ENCODE results near the gene CSMD2.

CSMD2 gene

DNA sequence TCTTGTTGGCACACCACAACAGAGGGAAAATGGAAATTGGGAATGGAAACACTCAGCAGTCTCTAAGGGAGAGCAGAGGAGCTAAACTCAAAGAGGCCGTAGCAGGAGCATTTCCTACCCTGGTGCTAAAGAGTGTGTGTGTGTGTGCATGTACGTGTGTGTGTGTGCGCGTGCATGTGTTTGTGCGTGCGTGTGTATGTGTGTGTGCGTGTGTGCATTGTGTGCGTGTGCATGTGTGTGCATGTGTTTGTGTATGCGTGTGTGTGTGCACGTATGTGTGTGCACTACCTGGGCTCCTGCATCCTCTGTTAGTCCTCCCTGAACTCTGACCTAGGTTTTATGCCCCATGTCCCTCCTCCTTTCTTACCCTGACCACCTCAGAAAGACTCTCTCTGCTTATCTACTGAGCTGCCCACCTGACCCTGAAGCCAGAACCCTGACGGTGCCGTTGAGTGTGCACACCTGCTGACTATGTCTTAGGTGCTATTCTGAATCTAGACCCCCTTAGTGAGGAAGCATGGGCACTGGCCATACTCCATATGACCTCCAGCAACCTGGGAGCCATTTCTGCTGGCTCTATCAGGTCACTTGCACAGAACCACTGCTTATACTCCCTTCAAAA lies 458.3 kb downstream of the CSMD2 start:
- DNase-seq: no peak

DNA sequence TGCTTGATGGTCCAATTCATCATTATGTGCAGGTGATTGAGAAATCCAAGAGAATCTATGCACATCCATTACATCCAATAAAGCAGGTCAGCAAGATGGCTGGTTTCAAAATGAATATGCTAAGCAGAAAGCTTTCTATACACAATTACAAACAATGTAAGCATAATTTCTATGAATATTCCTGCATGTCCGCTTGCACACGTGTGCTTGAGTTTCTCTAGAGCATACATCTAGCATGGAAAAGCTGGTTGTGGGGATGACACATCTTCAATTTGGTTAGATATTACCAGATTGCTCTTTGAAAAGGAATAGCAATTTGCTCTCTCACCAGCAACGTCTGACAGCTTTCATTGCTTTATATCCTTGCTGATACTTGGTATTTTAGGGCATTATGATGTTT lies 461.6 kb downstream of the CSMD2 start:
- no peak for DNase-seq

DNA sequence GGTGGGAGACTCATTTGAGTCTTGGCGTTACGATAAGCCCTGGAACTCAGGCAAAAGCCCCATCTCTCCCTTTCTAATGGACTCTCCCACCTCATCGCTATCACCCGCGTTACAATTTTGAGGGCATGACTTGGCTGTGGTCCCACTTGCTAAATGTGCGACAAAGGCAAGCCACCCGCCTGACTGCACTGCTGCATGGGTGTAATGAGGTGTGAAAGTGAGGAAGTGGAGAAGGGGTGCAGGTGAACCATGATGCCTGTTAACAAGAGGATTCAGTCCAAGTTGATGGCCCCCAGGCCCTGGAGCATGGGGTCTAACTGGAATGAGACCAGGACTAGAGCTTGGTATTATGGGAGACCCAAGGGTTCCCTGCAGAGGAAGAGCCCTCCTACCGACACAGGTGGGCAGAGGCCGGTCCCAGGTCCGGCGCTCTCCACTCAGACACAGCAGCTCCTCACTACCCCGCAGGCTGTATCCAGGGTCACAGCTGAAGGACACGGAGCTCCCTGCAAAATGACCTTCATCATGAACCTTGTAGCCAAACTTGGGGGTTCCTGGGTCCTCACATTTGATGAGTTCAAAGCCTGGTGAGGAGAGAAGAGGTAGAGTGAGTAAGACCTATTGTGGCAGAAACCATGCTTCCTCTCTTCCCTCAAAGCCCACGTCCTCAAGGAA lies 466.5 kb downstream of the CSMD2 start:
- peak; percentile 55 for DNase-seq

DNA sequence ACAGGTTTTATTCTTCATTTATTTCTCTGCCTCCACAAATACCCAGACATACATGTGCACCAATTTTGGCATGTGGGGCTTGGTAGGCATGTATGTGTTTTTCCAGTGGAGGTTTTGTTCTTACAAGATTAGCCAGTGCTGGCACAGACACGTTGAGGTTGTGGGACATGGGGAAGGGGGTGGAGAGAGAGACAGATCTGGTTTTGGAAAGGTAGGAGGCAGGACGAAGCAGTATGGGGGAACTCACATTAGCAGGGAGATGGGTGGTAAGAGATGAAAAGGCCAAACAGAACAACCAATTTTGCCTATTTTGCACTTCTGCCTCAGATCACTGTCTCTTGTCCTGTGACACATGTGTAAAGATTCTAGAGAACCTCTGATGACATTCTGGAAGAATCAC lies 467.2 kb downstream of the CSMD2 start:
- no peak for DNase-seq

DNA sequence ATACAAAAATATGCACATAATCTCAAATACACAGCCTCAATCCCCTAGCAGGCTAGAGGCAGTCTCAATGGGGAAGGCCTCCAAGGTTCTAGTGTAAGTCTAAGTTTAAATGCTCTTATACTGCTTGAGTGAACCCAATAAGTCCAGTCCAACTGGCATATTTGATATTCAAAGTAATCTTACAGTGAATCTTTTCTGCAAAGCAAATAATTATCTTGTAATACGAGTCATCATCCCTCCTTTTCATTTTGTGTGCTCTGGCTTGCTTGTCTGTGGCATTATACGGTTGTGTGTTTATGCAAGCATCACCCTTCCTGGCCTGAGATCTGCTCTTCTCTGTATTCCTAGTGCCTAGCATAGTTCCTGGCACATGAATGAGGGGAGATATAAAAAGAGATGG lies 468.1 kb downstream of the CSMD2 start:
- DNase-seq: no peak

DNA sequence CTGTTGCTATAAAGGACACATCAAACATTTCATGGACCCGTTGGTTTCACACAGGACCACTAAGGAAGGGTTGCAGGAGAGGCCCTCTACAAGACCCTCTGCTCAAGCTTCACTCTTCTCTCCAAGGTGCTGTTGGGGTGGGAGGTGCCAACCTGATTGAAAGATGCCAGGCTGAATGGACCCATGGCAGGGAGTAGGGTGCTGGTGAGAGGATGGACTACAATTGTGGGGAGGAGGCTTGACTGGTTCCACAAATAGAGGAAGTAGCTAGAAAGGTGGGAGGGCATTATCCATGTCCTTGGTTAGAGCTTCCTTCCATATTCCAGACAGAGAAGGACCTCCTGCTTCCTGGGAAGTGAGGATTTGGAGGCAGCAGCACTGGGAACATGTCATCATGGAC lies 468.7 kb downstream of the CSMD2 start:
- DNase-seq: no peak

DNA sequence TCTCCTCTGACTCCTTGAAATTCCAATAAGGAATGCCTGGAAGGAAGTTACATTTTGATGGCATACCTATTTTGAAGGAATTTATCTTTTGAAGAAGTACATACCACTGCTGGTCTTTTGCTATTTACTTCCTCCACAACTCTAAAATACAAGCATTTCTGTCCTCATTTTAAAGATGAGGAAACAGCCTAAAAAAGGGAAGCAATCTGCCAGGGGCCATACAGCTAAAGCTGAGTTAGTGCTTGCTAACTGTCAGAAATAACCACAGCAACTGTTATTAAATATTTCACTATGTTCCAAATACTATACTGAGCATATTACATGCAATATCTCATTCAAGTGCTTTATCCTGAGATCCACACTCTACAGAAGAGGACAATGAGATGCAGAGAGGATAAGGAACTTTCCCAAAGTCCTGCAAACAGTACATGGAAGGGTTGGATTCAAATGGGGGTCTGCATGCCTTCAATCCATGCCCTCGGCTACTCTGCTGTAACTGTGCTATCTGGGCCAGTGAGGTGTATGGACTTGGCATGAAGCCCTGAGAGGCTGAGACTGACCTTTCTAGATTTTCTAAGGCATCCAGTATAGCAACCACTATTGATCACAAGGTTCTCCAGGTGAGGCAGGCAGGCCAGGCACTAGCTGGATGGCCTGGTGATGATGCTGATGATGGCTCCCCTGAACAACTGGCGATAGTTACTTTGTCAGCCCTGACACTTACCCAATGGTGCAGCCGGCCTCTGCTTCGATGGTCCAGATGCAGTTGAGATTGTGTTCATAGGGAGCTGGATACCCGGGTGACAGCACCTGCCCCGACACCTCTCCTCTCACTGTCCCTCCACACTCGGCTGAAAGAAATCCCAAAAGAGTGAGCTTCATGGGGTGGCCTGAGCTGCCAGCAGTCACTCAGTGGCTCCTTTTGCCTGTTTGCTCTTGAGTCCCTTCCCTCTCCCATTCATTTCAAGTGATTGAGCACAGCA lies 472.5 kb downstream of the CSMD2 start:
- no peak for DNase-seq

DNA sequence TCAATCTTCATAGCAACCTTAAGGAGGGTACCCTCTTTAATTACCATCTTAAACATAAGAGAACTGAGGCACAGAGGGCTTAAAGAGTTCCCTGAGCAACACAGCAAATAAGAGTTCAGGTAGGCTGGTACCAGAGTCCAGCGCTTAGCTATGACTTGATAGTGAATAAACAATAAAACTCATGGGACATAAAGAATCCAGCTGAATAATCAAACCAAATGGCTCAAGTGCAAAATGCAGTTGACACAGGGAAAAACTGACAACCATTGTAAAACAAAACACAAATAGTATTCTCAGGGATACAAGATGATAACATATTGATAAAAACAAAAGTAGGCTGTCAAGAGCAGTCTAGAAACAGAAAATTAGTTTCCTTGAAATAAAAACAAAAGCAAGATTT lies 478.0 kb downstream of the CSMD2 start:
- DNase-seq: no peak

DNA sequence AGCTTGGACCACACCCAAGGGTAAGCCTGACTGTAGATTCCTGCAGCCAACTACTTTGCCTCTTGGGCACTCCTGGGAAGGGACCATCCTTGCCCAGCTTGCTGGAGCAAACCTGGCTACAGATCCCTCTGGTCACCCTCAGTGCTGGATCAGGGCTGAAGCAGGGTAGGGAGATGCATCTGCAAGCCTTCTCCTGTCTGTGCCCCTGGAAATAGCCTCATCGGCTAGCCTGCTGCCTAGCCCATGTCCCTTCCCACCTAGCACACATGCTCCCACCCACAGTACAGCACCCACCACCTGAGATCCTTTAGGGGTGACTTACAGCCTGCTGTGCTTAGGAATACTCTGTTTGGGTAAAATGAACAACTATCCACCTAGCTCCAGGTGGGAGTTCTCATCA lies 478.5 kb downstream of the CSMD2 start:
- no peak for DNase-seq

DNA sequence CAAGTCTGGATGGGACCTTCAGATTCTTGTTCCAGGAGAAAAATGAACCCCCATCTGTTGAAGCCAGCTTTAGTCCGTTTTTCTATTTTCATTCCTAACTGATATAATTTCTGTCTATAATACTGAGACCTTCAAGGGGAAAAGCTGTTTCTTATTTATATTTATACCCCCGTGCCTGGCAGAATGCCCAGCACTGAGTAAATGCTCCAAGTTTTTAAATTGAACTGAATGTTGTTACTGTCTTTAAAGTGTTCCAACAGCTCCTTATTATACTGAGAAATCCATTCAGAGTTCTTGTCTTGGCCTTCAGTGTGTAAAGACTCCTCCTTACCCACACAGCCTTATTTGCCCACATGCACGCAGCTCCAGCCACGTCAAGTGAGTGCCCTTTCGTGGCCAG lies 479.8 kb downstream of the CSMD2 start:
- no peak for DNase-seq

DNA sequence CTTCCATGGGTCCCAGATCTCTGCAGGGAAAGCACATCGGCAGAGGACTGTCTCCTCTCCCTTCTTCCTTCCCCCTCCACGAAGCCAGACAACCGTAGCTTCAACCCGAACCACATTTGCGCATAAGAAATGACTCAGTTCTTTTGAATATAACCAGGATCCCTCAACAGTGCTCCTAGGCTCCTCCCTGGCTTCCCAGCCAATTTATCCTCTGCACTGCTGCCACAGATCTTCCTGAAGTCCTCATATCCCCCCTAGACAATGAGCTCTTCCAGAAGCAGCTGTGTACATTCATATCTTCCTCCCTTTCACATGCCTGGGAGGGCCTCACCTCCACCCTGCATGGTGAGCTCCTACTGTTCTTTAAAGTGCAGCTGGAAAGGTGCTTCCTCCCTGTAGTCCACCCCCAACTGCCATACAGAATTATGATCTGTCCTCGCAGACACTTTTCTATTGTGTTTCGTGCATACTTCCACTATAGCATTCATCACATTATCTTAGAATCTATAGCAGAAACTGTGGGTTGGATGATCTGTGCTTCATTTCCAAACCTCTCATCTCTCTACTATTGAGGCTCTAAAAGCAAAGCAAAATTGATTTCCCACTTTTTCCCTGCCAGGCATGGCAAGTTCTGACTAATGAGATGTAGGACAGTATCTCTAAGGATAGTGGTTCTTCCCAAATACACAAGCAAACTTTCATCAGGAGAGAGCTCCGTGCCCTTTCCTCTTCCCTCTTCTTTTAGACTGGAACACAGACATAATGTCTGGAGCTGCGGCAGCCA lies 480.4 kb downstream of the CSMD2 start:
- DNase-seq: peak; percentile 42

DNA sequence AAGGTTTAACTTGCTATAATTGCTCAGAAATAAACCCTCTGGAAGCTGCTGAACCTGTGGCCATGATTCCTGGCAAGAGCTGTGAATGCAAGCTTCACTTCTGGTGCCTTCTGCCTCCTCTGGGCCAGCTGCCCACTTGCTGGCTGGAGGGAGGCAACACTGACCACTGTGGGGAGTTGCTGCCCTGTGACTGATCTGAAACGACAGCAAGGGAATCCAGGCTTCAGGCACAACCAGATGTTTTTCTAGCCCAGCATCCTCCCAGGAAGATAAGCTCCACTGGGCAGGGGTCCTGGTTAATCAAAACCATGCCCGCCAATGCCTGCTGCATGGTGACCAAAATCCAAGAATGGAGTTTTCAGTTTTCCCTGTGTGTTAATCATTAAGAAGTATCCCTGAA lies 481.1 kb downstream of the CSMD2 start:
- DNase-seq: no peak

DNA sequence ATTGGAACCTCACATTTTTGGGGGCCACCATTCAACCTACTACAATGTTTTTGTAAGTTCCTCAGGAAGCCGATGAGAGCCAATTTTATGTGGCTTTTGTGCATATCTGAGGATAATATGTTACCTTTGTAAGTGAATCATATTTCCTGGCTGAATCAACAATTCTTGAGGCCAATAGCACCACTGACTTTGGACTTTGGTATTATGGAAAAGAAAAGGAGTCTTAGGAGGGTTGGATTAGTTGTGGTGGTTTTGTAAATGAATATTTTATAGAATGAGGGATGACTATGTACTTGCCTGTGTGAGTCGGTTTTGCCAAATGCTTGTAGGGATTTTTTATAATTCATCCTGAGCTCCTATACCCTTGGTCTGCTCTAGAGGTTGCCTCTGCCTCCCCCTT lies 482.7 kb downstream of the CSMD2 start:
- no peak for DNase-seq

DNA sequence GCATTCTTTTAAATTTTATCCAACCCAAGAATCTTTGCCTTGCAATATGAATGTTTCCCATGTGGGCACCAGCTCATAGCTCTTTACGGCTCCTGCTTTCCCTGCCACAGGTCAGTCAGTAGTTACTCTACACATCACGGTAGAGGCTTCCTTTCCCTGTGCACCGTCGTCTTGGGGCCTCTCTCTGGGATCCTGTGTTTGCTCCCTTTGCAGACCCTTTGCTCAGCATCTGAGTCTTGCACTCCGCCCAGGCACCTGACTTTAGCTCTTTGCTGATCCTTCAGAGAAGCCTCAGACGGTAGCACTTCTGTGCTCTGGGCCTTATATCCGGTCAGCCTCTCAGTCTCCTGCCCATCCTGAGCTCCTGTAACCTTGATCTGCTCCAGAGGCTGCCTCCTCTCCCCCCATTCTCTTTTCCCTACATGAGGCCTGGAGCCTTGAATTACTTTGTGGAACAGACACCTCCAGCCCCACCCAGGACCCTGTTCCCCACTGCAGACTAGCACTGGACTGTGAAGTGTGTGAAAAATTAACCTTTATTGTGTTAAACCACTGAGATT lies 484.7 kb downstream of the CSMD2 start:
- no peak for DNase-seq

DNA sequence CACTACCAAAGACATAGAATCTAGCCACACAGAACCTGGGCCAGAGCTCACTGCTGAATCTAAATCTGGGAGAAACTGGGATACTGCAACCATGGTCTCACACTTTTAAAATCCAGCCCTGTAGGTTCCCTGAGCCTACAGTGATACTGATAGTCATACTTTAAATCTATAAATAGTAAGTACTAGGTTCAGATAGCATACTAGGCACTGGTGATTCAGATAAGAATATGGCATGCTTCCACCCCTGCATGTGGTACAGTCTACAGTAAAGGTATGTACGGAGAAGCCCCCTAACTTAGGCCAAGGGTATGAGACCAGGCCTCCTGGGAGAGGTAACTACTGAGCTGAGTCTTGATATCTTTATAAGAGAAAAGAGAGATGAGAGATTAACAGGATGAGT lies 494.5 kb downstream of the CSMD2 start:
- DNase-seq: no peak

DNA sequence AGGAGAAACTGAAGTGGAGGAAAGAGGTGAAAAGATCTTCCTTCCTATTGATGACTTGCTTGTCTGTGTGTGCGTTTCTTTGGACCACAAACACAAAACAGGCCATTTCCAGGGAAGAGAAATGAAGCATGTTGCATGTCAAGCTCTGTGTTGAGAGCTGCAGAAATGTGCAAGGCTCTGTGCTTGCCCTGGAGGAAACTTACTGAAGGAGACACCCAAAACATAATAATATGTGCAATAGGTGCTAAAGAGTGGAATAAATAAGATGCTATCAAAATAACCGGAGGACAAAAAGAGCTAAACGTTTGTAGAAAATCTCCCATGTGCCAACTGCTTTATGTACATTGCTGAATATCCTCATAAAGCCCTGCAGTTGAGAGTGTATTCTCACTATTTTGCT lies 496.3 kb downstream of the CSMD2 start:
- DNase-seq: no peak

DNA sequence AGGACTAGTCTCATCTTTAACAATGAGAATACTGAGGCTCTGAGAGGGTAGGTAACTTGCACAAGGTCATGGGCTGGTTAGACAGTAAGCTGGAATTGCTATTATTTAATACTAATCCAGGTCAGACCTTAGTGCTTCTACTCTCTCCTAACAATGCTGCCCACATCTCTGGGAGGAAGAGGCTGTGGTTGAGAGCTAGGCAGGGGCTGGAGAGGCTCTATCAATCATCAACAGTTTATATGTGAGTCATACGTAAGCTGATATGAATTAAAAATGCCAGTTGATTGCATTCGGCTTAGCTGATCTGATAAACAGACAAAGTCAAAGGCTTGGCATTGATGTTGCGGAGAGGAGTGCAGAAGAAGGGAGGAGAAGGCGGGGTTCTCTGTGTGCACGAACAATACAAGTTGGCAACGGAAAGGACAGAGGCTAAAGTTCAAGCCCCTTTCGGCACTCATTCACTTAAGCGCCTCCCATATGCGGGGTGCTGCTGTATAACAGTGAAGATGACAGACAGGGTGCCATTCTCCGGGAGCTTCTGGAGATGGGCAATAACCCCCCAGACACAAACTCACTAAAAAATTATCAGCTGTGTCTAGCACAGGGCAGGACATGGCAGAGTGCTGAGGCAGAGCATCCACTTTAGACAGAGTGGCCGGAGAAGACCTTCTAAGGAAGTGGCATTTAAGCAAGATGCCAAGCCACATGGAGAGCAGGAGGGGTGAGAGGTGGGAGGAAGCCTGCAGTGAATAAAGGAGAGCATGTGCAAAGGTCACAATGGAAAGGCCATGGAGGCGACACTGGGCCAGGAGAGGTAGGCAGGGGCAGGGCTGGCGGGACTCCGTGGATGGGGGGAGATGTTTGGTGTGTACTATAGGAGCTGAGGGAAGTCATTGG lies 497.4 kb downstream of the CSMD2 start:
- DNase-seq: no peak

DNA sequence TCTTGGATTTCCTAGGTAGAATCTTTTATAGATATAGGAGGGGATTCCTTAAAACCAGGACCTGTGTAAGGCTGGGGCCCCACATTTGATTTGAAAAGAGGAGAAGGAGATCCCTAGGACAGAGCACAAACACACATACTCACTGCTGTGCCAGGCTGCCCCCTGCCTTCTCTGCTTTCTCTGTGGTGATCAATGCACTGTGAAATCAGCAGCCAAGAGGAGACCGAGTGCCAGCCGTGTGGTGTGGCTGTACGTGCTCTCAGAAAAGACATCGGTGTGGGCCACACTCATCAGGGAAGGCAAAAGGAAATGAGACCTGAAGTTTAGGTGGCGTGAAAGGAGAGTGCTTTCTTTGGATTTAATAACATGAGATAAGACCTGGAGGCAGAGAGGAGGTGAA lies 498.4 kb downstream of the CSMD2 start:
- DNase-seq: no peak

DNA sequence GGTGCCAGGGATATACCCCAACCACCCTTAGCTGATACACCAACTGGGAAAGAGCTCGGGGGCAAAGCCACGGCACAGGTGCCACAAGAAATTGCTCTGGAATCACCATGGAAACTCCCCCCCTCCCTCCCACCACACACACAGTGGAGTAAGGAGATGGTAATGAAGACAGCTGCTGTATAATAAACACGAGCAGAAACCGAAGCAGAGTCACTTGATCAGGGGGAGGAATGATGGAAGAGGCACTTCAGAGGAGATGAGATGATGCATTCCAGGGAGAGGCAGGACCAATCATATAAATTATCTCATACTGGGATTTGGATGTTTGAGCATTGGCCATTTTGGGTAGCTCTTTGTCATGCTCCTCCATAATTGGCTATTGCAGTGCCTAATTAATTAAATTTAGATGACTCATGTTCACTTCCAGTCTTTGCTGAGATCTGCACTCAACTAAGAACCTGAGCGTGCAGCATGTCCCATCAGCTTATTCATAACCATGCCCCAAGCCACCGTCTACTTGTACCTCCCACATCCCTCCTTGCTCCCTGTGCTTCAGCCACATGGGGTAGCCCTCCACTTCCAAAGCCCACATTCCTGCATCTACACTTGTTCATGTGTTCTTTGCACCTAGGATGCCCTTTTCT lies 503.1 kb downstream of the CSMD2 start:
- DNase-seq: peak; percentile 33

DNA sequence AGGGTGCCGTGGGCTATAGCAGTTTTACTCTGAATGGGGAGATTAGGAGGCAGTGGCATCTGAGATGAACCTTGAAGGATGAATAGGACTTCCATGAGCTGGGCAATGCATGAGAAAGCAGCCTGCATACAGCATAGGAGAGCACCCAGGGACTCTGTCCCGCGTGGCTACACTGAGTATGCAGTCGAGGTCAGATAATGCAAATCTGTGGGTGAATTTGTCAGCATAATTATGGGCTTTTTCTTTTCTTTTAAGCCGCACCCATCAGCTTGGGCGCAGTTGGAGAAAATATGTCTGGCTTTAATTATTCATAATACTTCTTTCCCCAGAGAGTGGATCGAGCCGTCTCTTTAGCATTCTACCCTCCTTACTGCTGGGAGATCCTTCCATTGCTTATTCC lies 504.1 kb downstream of the CSMD2 start:
- DNase-seq: no peak

DNA sequence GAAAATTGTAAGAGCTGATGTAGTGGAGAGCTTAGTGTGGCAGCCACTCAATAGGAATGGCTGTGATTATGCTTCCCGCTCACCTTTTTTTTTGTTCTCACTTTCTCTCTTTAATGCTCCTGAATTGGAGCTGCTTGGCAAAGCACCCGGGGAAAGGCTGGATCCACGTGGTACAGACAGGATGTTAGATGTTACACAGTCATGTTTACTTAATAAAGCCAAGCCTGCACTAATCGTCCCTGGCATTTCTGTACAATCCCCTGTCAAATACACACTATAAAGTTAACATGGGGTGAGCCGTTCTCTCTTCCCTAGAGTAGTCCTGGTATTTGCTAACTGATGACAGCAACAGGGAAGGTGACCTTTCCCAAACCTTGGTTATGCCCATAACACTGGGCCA lies 504.8 kb downstream of the CSMD2 start:
- peak; percentile 59 for DNase-seq
